Panc1 (cell line): ENCODE results near the gene PGGHG. TPM values are rescaled to one million over a fixed set of nuclear protein-coding genes. Genes with fewer than 3 reads are reported as not detected.

Experiments
- ATAC-seq: fragments of 200-7000 bp; cut with Tn5 transposase; 2 replicates; pipeline ENCODE4 v1.9.1; 2020; ENCODE audit warnings: mild to moderate bottlenecking, moderate library complexity
- BruUV-seq: library from RNA; stranded (reverse); fragments of 400-500 nt; replicated peaks from 2 replicates; lab custom pipeline; 2021; lab: Mats Ljungman, UMichigan
- CTCF ChIA-PET: fragments of 300-600 bp; sonication (Branson Sonifier 250); formaldehyde crosslinking; loops from one replicate; lab custom pipeline; 2022; ENCODE audit warnings: antibody characterized with exemption; lab: Charles Lee
- POLR2A ChIA-PET: fragments of 300-600 bp; sonication (Branson Sonifier 250); formaldehyde crosslinking; loops from one replicate; lab custom pipeline; 2022; ENCODE audit warnings: antibody characterized with exemption; lab: Charles Lee
- DNase-seq: peaks from one replicate; pipeline ENCODE4 v3.0.0-alpha.2; 2010; ENCODE audit warnings: low read depth, low spot score
- H3K27ac ChIP-seq: 2 replicates; pipeline ENCODE4 v1.5.1; 2011; ENCODE audit warnings: mild to moderate bottlenecking, low read length, inconsistent platforms
- H3K27me3 ChIP-seq: fragments of 200-500 bp; sonication (Bioruptor generic); 2 replicates; pipeline ENCODE4 v1.6.0; 2014; ENCODE audit warnings: low read length, inconsistent platforms; ENCODE audit not compliant: control insufficient read depth, insufficient read depth
- H3K36me3 ChIP-seq: fragments of 200-500 bp; sonication (Bioruptor generic); 2 replicates; pipeline ENCODE4 v1.5.1; 2014; ENCODE audit warnings: inconsistent platforms, mild to moderate bottlenecking, low read length, moderate library complexity; ENCODE audit not compliant: control insufficient read depth, insufficient read depth
- H3K4me1 ChIP-seq: 2 replicates; pipeline ENCODE4 v1.5.1; 2011; ENCODE audit warnings: inconsistent platforms, mild to moderate bottlenecking, low read length, moderate library complexity; ENCODE audit not compliant: control insufficient read depth, insufficient read depth
- H3K4me3 ChIP-seq, 2 experiments: 2 replicates each; pipeline ENCODE4 v1.5.1; 2011 to 2012; ENCODE audit warnings: low read depth in 2 of 2, low read length in 2 of 2, mild to moderate bottlenecking in 2 of 2, inconsistent platforms in 1 of 2, moderate library complexity in 1 of 2
- H3K9me3 ChIP-seq: fragments of 200-500 bp; sonication (Bioruptor generic); 2 replicates; pipeline ENCODE4 v1.5.1; 2014; ENCODE audit warnings: low read depth, mild to moderate bottlenecking, inconsistent platforms, low read length, moderate library complexity; ENCODE audit not compliant: control insufficient read depth, insufficient read depth
- POLR2AphosphoS5 ChIP-seq: IDR thresholded peaks from 2 replicates; pipeline ENCODE4 v1.6.1; 2012; ENCODE audit warnings: mild to moderate bottlenecking, low read depth, low read length, moderate library complexity
- SIN3A ChIP-seq: IDR thresholded peaks from 2 replicates; pipeline ENCODE4 v1.6.1; 2012; ENCODE audit warnings: low read depth, mild to moderate bottlenecking, low read length, moderate library complexity, borderline replicate concordance; ENCODE audit not compliant: insufficient read depth
- TCF7L2 ChIP-seq: IDR thresholded peaks from 2 replicates; pipeline ENCODE4 v1.6.1; 2011; ENCODE audit warnings: mild to moderate bottlenecking, low read depth, low read length, inconsistent platforms
- in situ Hi-C: cut with HindIII; loops from 2 replicates; pipeline ENCODE4 v1.10.0; 2016; ENCODE audit warnings: low sequenced_read_pairs, low pct_unique_long_range_greater_than_20kb
- intact Hi-C: fragments of 100-400 bp; cut with micrococcal nuclease; formaldehyde crosslinking; loops from one replicate; pipeline ENCODE4 v1.10.0; 2022; ENCODE audit not compliant: unreplicated experiment
- total RNA-seq: library from RNA; stranded (reverse); gene quantifications from one replicate; pipeline ENCODE4 v1.2.1, GENCODE V29; 2021; ENCODE audit not compliant: unreplicated experiment
- TF ChIP-seq, protein P1 (sequence below): fragments of 450-650 bp; IDR thresholded peaks from 2 replicates; pipeline ENCODE4 v1.5.1; 2017; ENCODE audit warnings: mild to moderate bottlenecking
- TF ChIP-seq, protein P2 (sequence below), 2 experiments: IDR thresholded peaks; 2 replicates each; pipeline ENCODE4 v1.6.1; 2011 to 2012; ENCODE audit warnings: low read depth in 2 of 2, control low read depth in 1 of 2, low read length in 1 of 2, mild to moderate bottlenecking in 1 of 2, moderate library complexity in 1 of 2; ENCODE audit not compliant: insufficient read depth in 1 of 2

PGGHG gene
- total RNA-seq, 1 experiment from 2014 or later, result 115 TPM

DNA sequence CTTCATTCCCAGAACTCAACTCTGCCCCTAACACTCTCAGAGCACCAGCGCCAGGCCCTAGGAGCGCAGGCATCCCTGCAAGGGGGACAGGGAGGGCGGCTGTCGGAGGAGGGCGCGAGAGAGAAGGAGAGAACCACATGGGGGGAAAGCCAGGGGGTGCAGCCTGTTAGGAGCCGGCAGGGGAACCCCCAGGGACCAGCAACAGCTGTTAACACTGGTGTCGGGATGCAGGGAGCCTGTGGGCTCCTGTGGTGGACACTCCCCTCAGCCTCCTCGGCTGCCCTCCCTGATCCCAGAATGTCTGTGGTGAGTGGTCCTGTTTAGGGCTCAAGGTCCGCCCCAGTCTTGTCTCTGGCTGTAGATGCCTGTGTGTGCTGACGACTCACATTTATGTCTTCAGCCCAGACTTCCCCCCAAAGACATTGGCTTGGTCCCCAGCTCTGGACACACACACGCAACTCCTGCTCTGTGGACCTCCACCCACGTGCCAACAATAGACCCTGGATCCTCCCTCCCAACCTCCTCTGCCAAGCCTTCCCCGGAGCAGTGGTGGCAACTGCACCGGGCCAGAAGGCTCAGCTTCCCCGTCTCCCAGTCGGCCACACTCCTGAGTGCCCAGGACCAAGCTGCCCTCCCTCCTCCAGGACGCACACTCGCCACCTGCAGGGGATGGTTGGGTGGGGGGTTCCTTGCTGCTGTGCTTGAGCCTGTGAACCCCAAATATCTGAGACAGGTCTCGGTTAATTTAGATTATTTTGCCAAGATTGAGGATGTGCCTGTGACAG, 11.2 kb downstream of the PGGHG start:
- H3K9me3 ChIP-seq, result no peaks in the 10 kb centered on the region
- TF ChIP-seq SIN3A, result no peak
- TF ChIP-seq, protein P1, sequence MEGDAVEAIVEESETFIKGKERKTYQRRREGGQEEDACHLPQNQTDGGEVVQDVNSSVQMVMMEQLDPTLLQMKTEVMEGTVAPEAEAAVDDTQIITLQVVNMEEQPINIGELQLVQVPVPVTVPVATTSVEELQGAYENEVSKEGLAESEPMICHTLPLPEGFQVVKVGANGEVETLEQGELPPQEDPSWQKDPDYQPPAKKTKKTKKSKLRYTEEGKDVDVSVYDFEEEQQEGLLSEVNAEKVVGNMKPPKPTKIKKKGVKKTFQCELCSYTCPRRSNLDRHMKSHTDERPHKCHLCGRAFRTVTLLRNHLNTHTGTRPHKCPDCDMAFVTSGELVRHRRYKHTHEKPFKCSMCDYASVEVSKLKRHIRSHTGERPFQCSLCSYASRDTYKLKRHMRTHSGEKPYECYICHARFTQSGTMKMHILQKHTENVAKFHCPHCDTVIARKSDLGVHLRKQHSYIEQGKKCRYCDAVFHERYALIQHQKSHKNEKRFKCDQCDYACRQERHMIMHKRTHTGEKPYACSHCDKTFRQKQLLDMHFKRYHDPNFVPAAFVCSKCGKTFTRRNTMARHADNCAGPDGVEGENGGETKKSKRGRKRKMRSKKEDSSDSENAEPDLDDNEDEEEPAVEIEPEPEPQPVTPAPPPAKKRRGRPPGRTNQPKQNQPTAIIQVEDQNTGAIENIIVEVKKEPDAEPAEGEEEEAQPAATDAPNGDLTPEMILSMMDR, result no peak
- no peak for TF ChIP-seq TCF7L2
- TF ChIP-seq, protein P2, sequence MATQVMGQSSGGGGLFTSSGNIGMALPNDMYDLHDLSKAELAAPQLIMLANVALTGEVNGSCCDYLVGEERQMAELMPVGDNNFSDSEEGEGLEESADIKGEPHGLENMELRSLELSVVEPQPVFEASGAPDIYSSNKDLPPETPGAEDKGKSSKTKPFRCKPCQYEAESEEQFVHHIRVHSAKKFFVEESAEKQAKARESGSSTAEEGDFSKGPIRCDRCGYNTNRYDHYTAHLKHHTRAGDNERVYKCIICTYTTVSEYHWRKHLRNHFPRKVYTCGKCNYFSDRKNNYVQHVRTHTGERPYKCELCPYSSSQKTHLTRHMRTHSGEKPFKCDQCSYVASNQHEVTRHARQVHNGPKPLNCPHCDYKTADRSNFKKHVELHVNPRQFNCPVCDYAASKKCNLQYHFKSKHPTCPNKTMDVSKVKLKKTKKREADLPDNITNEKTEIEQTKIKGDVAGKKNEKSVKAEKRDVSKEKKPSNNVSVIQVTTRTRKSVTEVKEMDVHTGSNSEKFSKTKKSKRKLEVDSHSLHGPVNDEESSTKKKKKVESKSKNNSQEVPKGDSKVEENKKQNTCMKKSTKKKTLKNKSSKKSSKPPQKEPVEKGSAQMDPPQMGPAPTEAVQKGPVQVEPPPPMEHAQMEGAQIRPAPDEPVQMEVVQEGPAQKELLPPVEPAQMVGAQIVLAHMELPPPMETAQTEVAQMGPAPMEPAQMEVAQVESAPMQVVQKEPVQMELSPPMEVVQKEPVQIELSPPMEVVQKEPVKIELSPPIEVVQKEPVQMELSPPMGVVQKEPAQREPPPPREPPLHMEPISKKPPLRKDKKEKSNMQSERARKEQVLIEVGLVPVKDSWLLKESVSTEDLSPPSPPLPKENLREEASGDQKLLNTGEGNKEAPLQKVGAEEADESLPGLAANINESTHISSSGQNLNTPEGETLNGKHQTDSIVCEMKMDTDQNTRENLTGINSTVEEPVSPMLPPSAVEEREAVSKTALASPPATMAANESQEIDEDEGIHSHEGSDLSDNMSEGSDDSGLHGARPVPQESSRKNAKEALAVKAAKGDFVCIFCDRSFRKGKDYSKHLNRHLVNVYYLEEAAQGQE (IDR thresholded peaks at IDR 0.05; ENCODE audit: insufficient read depth in 1 of 2, low read depth in 2 of 2, low read length in 1 of 2), result no peak
- TF ChIP-seq POLR2AphosphoS5, result no peak
- ChIA-PET CTCF (interaction anchor here (0.6 kb wide), 1 partner anchor 55 kb away, joined by 3 read pairs; no protein-coding TSS in a partner anchor), POLR2A (no interaction called here)
- no peaks in the 10 kb centered on the region for H3K36me3 ChIP-seq
- H3K4me1 ChIP-seq, result peaks cover 36% of the 10 kb centered on the region
- peak overlapping the region; percentile 31; the same call in 1 of the 2 replicates for H3K27ac ChIP-seq
- no TSS peak for BruUV-seq
- ATAC-seq (peak; percentile 17), DNase-seq (no peak)
- no peaks in the 10 kb centered on the region for H3K27me3 ChIP-seq
- in situ Hi-C loops, result no loop called here
- intact Hi-C loops, result no loop called here
- H3K4me3 ChIP-seq, result no peak overlapping the region

DNA sequence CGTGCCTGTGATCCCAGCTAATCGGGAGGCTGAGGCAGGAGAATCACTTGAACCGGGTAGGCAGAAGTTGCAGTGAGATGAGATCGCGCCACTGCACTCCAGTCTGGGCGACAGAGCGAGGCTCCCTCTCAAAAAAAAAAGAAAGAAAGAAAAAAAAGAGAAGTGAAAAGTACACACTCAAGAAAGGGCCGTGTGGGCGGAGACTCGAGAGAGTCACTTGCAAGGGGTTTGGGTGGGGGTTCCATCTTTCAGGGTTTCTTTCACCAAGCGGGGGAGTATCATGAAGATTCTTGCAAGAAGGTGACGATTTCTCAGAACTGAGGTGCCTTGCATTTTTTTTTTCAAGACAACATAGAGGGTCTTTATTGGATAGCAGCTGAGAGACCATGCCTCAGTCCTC, 14.4 kb downstream of the PGGHG start:
- Histone ChIP-seq H3K4me1 (peaks cover 48% of the 10 kb centered on the region), H3K27me3 (no peaks in the 10 kb centered on the region), H3K9me3 (no peaks in the 10 kb centered on the region), H3K36me3 (no peaks in the 10 kb centered on the region), H3K27ac (no peak overlapping the region), H3K4me3 (no peak overlapping the region)
- POLR2A ChIA-PET, result no interaction called here
- in situ Hi-C loops, result no loop called here
- no peak for TF ChIP-seq POLR2AphosphoS5
- TF ChIP-seq, protein P1, result no peak
- no peak for TF ChIP-seq SIN3A
- no peak for TF ChIP-seq TCF7L2
- TF ChIP-seq, protein P2 (IDR thresholded peaks at IDR 0.05; ENCODE audit: insufficient read depth in 1 of 2, low read depth in 2 of 2, low read length in 1 of 2), result no peak
- CTCF ChIA-PET, result no interaction called here
- no peak for DNase-seq
- BruUV-seq, result no TSS peak
- no peak for ATAC-seq
- intact Hi-C loops, result no loop called here
